Left kidney (tissue), 2 donors: ENCODE data around the gene FZR1. TPM values are rescaled to one million over a fixed set of nuclear protein-coding genes. Genes with fewer than 3 reads are reported as not detected.

Experiments
- DNase-seq: peaks from one replicate; pipeline ENCODE4 v3.0.0-alpha.2; 2013
- polyA plus RNA-seq: library from polyadenylated mRNA; unstranded; fragments of 120-200 nt; gene quantifications from one replicate; pipeline ENCODE4 v1.2.1, GENCODE V29; 2013; ENCODE audit not compliant: insufficient read length

FZR1 gene
- polyA plus RNA-seq, 1 donor = 46.7 TPM

- no peak for DNase-seq
Measured at GRCh38 chr19:3470500-3471128, 35.5 kb upstream of the FZR1 start.

- no peak for DNase-seq
Measured at GRCh38 chr19:3471954-3472655, 34.0 kb upstream of the FZR1 start.

GRCh38 chr19:3474010-3474409 lies 32.1 kb upstream of the FZR1 start:
- DNase-seq = no peak

GRCh38 chr19:3474614-3475013 lies 31.5 kb upstream of the FZR1 start:
- DNase-seq = no peak

- no peak for DNase-seq
Measured at GRCh38 chr19:3475449-3475848, 30.7 kb upstream of the FZR1 start.

- DNase-seq = no peak
Measured at GRCh38 chr19:3476830-3477229, 29.3 kb upstream of the FZR1 start.

GRCh38 chr19:3477506-3477905 lies 28.6 kb upstream of the FZR1 start:
- no peak for DNase-seq

GRCh38 chr19:3477951-3478350 lies 28.2 kb upstream of the FZR1 start:
- DNase-seq = no peak

- no peak for DNase-seq
Measured at GRCh38 chr19:3478409-3479176, 27.5 kb upstream of the FZR1 start.

GRCh38 chr19:3479177-3479833 lies 26.8 kb upstream of the FZR1 start:
- no peak for DNase-seq

- DNase-seq = no peak
Measured at GRCh38 chr19:3479834-3480215, 26.3 kb upstream of the FZR1 start.

GRCh38 chr19:3480383-3481091 lies 25.6 kb upstream of the FZR1 start, which contains the start of gene SMIM24:
TSS of gene SMIM24 (minus strand) at chr19:3480525. CDS start at chr19:3480463, 62 bp downstream.
- DNase-seq = no peak

GRCh38 chr19:3481241-3482090 lies 24.6 kb upstream of the FZR1 start:
- DNase-seq = no peak

GRCh38 chr19:3482507-3483225 lies 23.4 kb upstream of the FZR1 start:
- no peak for DNase-seq

- DNase-seq = no peak
Measured at GRCh38 chr19:3483226-3483628, 22.9 kb upstream of the FZR1 start, which contains the start of gene SMIM44. TSS of gene SMIM44 (minus strand) at chr19:3483441. CDS start at chr19:3483403, 38 bp downstream.

- no peak for DNase-seq
Measured at GRCh38 chr19:3491396-3492119, 14.6 kb upstream of the FZR1 start.

GRCh38 chr19:3492131-3492839 lies 13.8 kb upstream of the FZR1 start:
- no peak for DNase-seq

- DNase-seq = no peak
Measured at GRCh38 chr19:3492919-3493318, 13.2 kb upstream of the FZR1 start.

- no peak for DNase-seq
Measured at GRCh38 chr19:3493651-3494050, 12.5 kb upstream of the FZR1 start.
